ENCODE measurements around the gene FEN1. TPM values are rescaled to one million over a fixed set of nuclear protein-coding genes. Genes with fewer than 3 reads are reported as not detected.

Gene FEN1
- polyA plus RNA-seq, 3 donors from 2014 or later: 20.3 to 31.3 (median 24.6) TPM

DNA sequence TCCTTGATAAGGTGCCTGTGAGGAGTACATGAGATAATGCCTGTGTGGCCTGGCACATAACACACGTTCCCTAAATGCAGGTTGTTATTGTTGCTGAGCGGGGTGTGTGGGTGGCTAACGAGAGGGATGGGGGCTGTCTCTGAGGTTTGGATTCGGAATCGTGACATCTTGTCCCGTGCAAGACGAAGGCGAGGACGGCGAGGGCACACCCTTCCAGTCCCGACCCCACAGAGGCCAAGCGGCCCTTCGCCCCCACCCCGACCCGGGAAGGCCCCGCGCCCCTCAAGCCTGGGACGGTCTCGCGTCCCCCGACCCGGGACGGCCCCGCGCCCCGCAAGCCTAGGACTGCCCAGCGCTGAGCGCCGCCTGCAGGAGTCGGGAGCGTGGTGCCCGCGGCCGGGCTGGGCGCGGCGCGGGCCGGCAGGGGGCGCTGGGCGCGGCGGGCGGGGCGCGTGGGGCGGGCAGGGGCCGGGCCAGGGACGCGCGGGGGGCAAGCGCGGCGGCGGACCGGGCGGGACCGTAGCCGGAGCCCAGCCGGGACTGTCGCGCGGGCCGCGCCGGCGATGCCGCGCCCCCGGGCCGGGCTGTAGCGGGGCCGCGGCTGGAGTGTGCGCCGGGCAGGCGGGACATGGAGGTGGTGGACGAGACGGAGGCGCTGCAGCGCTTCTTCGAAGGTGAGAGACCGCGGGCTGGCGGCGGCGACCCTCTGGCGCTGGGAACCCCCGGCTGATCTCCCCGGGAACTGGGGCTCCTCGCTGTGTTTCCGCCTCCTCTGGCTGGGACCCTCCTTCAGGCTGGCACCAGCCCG, 40.4 kb upstream of the FEN1 start, which contains the start of gene MYRF:
MYRF (plus strand) TSS at position 520 of the 808 bp plus-strand sequence; CDS start at position 629, 109 bp downstream.
- peaks cover 7 to 25% of the 10 kb centered on the region in 2 donors for H3K4me1 Mint-ChIP-seq
- H3K27ac Mint-ChIP-seq: peak within 1 kb of the TSS in 5 of 6 donors; percentile 35 to 69 (median 64)
- no peaks in the 10 kb centered on the region for H3K9me3 Mint-ChIP-seq
- no peaks in the 10 kb centered on the region for H3K36me3 Mint-ChIP-seq
- H3K4me3 Mint-ChIP-seq: peak within 1 kb of the TSS; percentile 69 to 86 (median 80)
- H3K27me3 Mint-ChIP-seq (ENCODE audit: low read depth in 3 of 3): peaks cover 6 to 7% (median 7%) of the 10 kb centered on the region in 3 donors
- DNase-seq: peak; percentile 56 to 66 (median 57)

DNA sequence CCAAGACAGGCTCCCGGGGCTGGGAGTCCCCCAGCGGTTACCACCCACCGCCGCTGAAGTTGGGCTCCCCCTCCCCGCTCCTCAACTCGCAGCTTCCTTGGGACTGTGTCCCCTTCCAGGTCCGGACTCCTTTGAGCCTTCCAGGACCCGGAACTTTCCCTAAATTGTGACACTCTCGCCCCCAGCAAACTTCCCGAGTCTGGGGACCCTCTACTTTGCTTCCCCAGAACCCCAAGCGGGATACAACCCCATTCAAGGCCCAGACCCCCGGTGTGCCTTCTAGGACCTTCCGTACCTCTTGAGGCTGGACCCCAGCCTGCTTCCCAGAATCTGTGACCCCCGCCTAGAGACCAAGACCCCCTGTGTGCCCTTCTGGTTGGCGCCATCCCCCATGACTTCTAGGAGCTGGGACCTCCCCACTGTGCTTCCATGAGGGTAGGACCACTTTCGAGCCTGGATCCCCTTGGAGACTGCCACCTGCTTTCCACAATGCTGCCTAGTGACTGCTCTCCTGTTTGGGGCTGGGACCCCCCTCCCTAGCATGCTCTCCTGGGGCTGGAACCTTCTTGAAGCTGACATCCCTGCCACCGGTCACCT, 39.7 kb upstream of the FEN1 start:
- Mint-ChIP-seq H3K27ac (peak overlapping the region in 4 of 6 donors; percentile 35 to 67 (median 52)), H3K36me3 (no peaks in the 10 kb centered on the region), H3K4me1 (peaks cover 7 to 25% of the 10 kb centered on the region in 2 donors), H3K4me3 (peak overlapping the region; percentile 67 to 80 (median 78)), H3K9me3 (no peaks in the 10 kb centered on the region), H3K27me3 (ENCODE audit: low read depth in 3 of 3) (peaks cover 5 to 7% (median 6%) of the 10 kb centered on the region in 3 donors)
- no peak for DNase-seq

DNA sequence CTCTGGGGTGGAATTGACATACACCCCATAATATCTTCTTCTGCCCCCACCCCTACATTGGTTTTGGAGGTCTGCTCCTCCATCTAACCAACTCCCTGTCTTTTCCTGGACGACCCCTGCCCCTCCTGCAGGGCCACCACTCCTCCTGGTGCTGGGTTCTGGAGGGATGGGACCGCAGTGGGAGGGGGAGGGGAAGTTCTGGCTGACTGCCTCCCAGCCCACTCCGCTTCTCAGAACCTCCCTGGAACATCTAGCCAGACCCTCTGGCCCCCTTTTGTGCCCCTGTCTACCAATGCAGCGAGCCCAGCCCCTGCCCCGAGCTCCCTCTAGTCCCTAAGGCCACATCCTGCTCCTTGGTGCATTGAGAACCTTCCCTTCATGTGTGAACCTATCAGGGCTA, 39.0 kb upstream of the FEN1 start:
- peak overlapping the region in 3 of 6 donors; percentile 45 to 59 (median 50) for H3K27ac Mint-ChIP-seq
- H3K36me3 Mint-ChIP-seq: no peaks in the 10 kb centered on the region
- H3K4me1 Mint-ChIP-seq: peaks cover 7 to 25% of the 10 kb centered on the region in 2 donors
- peaks cover 5 to 7% (median 6%) of the 10 kb centered on the region in 3 donors for H3K27me3 Mint-ChIP-seq (ENCODE audit: low read depth in 3 of 3)
- DNase-seq: no peak
- peak overlapping the region; percentile 67 to 80 (median 78) for H3K4me3 Mint-ChIP-seq
- no peaks in the 10 kb centered on the region for H3K9me3 Mint-ChIP-seq

DNA sequence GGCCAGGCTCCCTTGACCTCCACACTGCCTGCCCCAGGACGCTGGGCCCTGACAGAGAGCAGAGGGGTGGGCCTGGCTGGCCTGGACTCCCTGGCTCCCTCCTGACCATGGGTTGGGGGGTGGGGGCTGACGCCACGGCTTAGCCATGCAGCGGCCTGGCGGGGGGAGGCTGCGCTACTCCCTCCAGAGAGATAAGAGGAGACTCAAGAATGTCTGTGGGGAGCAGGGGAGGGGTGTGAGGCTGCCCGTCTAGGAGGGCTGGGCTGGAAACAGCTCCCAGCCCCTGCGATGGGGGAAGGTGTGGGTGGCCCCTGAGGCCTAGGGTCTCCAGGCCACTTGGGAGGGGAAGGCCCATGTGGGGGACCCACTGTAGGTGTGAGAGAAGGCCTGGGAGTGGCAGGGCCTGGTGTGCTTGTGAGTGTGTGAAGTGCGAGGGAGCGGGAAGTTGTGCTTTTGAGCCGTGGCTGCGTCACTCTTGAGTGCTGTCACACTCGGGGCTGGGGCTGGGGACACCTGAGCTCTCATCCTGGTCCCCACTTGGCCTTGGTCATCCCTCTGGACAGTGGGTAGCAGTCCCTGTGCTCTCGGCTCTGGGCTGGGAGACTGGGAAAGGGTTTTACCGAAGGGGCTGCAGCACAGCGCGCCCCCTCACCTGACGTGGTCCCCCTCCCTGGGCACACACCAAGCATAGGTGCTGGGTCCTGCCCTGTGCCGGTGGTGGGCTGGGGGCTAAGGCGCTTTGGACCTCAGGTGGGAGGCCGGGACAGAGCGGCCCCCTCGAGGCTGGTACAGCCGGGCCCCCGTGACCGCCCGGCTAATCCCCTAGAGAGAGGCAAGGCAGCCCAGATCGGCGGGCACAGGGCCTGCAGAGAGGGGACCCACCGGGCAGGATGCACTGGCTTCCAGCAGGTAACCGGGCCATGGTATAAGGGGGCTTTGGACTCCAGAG, 37.9 kb upstream of the FEN1 start:
- H3K27ac Mint-ChIP-seq: peak overlapping the region in 1 of 6 donors; percentile 17
- H3K27me3 Mint-ChIP-seq (ENCODE audit: low read depth in 3 of 3): peaks cover 4 to 7% (median 6%) of the 10 kb centered on the region in 3 donors
- H3K4me1 Mint-ChIP-seq: peaks cover 7 to 25% of the 10 kb centered on the region in 2 donors
- DNase-seq: no peak
- H3K4me3 Mint-ChIP-seq: no peak overlapping the region
- H3K9me3 Mint-ChIP-seq: no peaks in the 10 kb centered on the region
- no peaks in the 10 kb centered on the region for H3K36me3 Mint-ChIP-seq

DNA sequence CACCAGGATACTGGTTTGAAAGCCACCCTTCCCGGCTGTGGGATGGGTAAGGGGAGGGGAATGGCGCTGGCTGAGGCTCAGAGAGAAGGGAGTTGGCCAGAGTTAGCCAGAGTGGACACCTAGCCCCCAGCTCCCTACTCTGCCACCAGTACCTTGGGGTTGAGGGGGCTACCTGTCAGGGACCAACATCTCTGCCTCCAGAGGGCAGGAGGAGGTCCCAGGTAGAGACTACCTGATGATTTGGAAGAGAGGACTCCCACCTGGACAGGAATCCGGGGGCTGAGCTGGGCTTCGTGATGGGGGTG, 36.6 kb upstream of the FEN1 start:
- peaks cover 7 to 23% of the 10 kb centered on the region in 2 donors for H3K4me1 Mint-ChIP-seq
- no peaks in the 10 kb centered on the region for H3K9me3 Mint-ChIP-seq
- H3K27me3 Mint-ChIP-seq (ENCODE audit: low read depth in 3 of 3): peaks cover 4% of the 10 kb centered on the region in 3 donors
- H3K4me3 Mint-ChIP-seq: no peak overlapping the region
- H3K36me3 Mint-ChIP-seq: no peaks in the 10 kb centered on the region
- peak overlapping the region; percentile 29 to 79 (median 60) for H3K27ac Mint-ChIP-seq
- no peak for DNase-seq

DNA sequence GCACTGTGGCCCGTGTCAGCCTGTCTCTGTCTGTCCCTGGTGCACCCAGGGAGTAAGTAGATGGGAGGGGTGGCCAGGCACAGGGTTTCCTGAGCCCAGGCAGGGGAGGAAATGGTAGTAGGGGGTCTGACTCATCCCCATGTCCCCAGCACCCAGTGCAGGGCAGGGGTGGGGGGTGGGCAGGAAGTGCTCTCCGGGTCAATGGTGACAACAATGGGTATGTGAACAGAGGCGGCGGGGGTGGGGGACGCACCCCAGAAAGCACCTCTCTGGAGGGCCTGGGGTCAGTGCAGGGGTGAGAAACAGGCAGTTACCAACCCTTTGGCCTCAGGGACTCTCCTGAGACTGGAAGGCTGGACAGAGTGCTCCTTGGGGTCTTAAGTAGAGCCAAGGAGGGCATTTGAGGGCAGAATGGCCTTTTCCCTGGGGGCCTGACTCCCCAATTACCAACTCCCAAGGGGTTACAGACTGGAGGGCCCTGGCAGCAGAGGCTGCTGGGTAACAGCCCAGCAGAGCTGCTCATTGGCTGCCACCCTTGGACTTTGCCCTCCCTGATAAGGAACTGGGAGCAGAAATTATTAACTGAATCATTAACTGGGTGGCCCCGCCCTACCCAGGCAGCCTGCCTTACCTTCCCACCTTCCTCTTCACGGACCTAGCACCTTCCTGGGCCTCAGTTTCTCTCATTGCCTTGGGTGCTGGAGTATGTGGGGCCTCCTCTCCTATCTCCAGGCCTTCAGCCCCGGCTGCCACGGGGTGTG, 36.1 kb upstream of the FEN1 start:
- H3K27ac Mint-ChIP-seq: peak overlapping the region; percentile 29 to 79 (median 60)
- peak in 2 of 3 donors; percentile 21 to 35 for DNase-seq

DNA sequence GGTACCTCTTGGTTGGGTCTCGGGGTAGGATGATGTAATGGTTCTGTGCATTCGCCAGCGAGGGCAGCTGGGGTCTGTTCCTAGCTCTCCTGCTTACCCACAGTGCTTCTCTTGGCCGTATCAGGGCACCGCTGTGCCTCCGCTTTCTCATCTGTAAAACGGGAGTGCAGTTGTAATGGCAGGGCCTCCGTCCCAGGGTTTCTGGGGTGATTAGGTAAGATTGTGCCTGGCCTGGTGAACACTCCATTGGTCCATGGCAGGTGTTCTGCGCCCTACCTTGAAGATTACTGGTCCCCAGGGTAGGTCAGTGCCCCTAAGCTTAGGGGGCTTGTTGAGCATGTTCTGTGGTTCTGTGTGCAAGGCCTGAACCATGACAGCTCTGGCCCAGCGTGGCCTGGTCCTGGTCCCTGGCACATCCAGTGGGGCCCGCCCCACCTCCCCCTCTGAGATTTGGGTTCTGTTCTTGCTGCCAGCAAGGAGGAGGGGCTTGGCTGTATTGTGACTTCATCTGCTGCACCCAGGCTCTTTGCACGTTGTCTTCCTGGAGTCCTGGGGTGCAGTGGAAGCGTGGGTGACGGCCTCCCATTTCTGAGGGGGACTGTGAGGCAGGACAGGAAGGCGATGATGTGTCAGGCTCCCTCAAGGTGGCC, 35.4 kb upstream of the FEN1 start:
- Mint-ChIP-seq H3K27me3 (ENCODE audit: low read depth in 3 of 3) (peaks cover 0 to 2% (median 2%) of the 10 kb centered on the region in 3 donors), H3K27ac (peak overlapping the region in 4 of 6 donors; percentile 26 to 58 (median 46)), H3K9me3 (no peaks in the 10 kb centered on the region), H3K4me1 (peaks cover 7 to 19% of the 10 kb centered on the region in 2 donors), H3K36me3 (no peaks in the 10 kb centered on the region), H3K4me3 (no peak overlapping the region)
- no peak for DNase-seq

More for the DNA sequence above, 36.1 kb upstream of the FEN1 start:
- H3K36me3 Mint-ChIP-seq: no peaks in the 10 kb centered on the region
- peaks cover 1 to 2% (median 2%) of the 10 kb centered on the region in 3 donors for H3K27me3 Mint-ChIP-seq (ENCODE audit: low read depth in 3 of 3)
- H3K9me3 Mint-ChIP-seq: no peaks in the 10 kb centered on the region
- peaks cover 7 to 21% of the 10 kb centered on the region in 2 donors for H3K4me1 Mint-ChIP-seq
- peak overlapping the region in 1 of 5 donors; percentile 36 for H3K4me3 Mint-ChIP-seq

DNA sequence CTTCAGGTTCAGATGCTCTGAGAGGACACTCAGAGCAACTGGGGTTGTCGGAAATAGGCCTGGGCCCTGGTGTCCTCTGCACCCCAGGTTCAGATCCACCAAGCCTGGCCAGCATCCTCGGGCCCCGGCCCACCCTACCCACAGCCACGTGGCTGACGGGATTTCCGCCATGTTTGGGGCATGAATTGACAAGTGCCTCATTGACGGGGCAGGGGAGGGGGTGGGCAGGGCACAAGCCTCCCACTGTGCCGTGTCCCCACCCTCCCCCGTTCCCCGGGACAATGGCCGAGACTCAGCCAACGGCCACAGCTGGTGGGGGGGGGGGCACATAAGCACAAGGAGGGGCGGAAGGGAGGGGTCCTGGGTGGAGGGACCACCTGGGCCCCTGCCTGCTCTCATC, 31.8 kb upstream of the FEN1 start:
- Mint-ChIP-seq H3K27ac (no peak overlapping the region), H3K36me3 (no peaks in the 10 kb centered on the region), H3K27me3 (ENCODE audit: low read depth in 3 of 3) (no peaks in the 10 kb centered on the region), H3K4me1 (peaks cover 0 to 9% of the 10 kb centered on the region in 2 donors), H3K4me3 (no peak overlapping the region), H3K9me3 (no peaks in the 10 kb centered on the region)
- DNase-seq: no peak

DNA sequence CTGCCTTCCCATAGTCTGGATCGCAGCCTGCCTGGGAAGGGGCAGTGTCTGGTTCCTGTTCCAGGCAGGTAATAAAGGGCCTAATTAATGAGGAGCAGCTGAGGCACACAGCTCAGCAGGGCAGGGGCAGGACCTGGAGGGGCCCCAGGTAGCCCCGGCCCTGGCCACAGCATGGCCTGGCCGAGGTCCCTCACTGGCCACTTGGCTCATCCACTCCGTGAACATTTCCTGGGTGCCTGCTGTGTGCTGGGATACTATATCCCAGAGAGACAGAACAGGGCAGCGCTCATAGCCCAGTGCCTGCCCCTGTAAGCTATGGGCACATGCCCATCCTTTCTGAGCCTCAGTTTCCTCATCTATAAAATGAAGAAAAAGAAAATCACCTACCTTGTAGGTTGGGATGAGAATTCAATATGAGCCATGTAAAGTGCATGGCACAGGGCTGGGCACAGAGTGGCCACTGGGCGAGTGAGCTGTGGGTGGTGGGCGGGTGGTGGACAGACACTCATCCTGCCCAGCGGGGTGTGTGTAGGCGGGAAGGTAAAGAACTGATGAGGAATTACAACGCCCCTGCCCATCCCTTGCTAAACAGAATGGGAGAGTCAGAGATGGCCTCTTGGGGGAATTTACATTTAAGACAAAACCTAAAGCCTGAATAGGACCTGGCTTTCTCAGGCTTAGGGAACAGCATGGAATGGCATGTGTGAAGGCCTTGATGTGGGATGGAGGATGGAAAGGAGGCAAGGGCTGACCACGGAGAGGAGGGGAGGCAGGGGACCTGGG, 31.1 kb upstream of the FEN1 start:
- Mint-ChIP-seq H3K4me1 (peaks cover 0 to 3% of the 10 kb centered on the region in 2 donors), H3K36me3 (no peaks in the 10 kb centered on the region), H3K9me3 (no peaks in the 10 kb centered on the region), H3K27me3 (ENCODE audit: low read depth in 3 of 3) (no peaks in the 10 kb centered on the region), H3K4me3 (no peak overlapping the region), H3K27ac (no peak overlapping the region)
- DNase-seq: no peak

DNA sequence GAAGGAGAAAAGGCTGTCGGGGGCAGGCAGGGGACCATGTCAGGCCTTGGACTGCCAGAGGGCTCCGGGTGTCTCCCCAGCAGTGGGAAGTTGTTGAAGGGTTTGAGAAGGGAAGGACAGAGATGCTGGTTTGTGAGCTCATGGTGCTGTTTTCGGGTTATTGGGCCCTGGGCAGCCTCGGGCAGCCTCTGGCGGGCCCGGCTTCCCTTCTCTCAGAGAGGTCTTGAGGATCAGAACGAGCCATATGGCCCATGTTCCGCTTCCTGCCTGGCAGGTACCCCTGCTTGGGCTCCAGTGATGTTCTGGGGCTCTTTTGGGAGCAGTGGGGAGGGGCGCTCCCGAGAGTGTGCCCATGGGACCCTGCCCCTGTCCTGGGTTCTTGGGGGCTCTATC, 30.5 kb upstream of the FEN1 start:
- H3K9me3 Mint-ChIP-seq: no peaks in the 10 kb centered on the region
- no peaks in the 10 kb centered on the region for H3K4me1 Mint-ChIP-seq
- H3K27me3 Mint-ChIP-seq (ENCODE audit: low read depth in 3 of 3): no peaks in the 10 kb centered on the region
- no peak overlapping the region for H3K27ac Mint-ChIP-seq
- no peak for DNase-seq
- H3K36me3 Mint-ChIP-seq: no peaks in the 10 kb centered on the region
- no peak overlapping the region for H3K4me3 Mint-ChIP-seq

DNA sequence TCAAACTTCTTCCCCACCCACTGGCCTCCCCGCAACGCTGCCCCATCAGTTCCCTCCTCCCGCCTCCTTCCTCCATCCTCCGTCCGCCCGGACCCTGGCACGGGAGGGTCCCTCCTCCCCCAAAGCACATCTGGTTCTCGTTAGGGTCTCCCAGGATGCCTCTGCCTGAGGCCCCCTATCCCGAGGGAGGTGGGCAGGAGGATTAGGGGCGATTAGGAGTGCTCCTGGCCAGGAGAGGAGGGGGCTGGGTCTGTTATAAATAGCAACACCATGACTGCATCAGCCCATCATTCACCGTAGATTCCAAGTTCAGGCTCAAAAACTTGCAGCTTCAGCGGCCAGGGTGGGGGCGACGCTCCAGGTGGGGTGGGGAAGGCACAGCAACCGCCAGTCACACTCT, 29.9 kb upstream of the FEN1 start:
- no peak overlapping the region for H3K27ac Mint-ChIP-seq
- H3K27me3 Mint-ChIP-seq (ENCODE audit: low read depth in 3 of 3): no peaks in the 10 kb centered on the region
- no peak overlapping the region for H3K4me3 Mint-ChIP-seq
- H3K9me3 Mint-ChIP-seq: no peaks in the 10 kb centered on the region
- H3K36me3 Mint-ChIP-seq: no peaks in the 10 kb centered on the region
- no peaks in the 10 kb centered on the region for H3K4me1 Mint-ChIP-seq
- DNase-seq: no peak

DNA sequence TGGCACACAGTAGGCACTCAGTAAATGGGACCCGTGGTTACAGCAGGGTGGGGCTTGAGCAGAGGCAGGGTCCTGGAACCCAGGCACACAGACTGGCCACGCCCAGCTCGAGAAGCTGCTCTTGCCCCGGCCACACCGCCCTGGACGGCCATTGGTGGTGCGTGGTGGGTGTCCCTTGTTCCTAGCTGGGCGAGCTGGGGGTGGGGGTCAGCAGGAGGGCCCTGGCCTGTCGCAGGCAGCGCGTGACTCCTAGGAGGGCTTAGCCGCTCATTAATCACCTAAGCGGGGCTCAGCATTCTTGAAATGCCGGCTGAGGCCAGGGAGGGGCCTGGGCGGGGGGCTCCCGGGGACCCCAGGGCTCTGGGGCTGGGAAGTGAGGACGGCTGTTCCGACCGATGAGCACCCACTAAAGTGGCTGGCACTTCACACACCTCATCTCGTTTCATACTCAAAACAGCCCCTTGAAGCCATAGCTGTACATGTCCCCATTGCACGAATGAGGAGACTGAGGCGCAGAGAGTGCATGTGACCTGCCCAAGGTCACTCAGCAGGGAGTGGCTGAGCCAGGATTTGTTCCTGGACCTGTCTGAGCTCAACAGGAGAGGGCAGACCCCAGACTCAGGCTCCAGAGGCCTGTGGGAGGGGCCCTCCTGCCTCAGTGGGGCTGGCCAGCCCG, 28.6 kb upstream of the FEN1 start:
- H3K27me3 Mint-ChIP-seq (ENCODE audit: low read depth in 3 of 3): no peaks in the 10 kb centered on the region
- no peak overlapping the region for H3K27ac Mint-ChIP-seq
- no peaks in the 10 kb centered on the region for H3K4me1 Mint-ChIP-seq
- H3K4me3 Mint-ChIP-seq: no peak overlapping the region
- no peaks in the 10 kb centered on the region for H3K36me3 Mint-ChIP-seq
- no peak for DNase-seq
- no peaks in the 10 kb centered on the region for H3K9me3 Mint-ChIP-seq

Measured in immature natural killer cell (primary cell).